Measurements from ENCODE around the gene CLPTM1. TPM values are rescaled to one million over a fixed set of nuclear protein-coding genes. Genes with fewer than 3 reads are reported as not detected.

CLPTM1 gene
- total and polyA plus RNA-seq, 2 of the 8 experiments (the other 6 are each of a cell fraction or from before 2014, with no cell fraction given): 84.8 to 108 TPM

DNA sequence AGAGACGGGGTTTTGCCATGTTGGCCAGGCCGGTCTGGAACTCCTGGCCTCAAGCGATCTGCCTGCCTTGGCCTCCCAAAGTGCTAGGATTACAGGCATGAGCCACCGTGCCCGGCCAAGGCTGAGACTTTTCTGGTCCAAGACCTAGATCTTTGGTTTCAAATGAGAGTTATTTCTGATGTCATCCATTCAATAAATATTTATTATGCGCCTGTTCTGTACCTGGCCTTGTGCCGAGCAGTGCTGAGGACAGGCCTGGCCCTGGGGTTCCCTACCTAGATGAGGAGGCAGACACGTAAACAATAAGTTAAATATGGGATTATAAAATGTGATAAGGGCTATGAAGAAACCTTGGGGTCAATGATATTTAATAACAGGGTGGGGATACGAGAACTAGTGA lies 50.6 kb downstream of the CLPTM1 start:
- no peak for TF ChIP-seq NRF1 (IDR thresholded peaks at IDR 0.05; ENCODE audit: low read depth, low read length)
- no peak for TF ChIP-seq KDM1A (IDR thresholded peaks at IDR 0.05; ENCODE audit: borderline replicate concordance, low read length)
- TF ChIP-seq EGR1 (IDR thresholded peaks at IDR 0.05; ENCODE audit: borderline replicate concordance, low read depth, low read length): no peak
- Histone ChIP-seq H3K9ac (replicated peaks in 1 of 4; ENCODE audit: extremely low read depth in 1 of 4, low read depth in 3 of 4, low read length in 3 of 4) (no peak overlapping the region), H2BK15ac (ENCODE audit: low read length) (no peak overlapping the region), H2BK12ac (ENCODE audit: low read depth, low read length) (no peak overlapping the region), H3K27me3 (replicated peaks in 1 of 4; ENCODE audit: control insufficient read depth in 3 of 4, extremely low read depth in 1 of 4, insufficient read depth in 3 of 4, low read length in 3 of 4) (no peaks in the 10 kb centered on the region), H3K18ac (ENCODE audit: extremely low read depth, low read length) (no peak overlapping the region), H3K79me2 (ENCODE audit: control insufficient read depth in 1 of 2, insufficient read depth in 2 of 2, low read length in 2 of 2) (no peaks in the 10 kb centered on the region), H2AFZ (ENCODE audit: low read length) (no peak overlapping the region), H4K5ac (ENCODE audit: insufficient read length, low read depth, low read length) (no peak overlapping the region), H3K79me1 (ENCODE audit: low read depth, low read length) (no peaks in the 10 kb centered on the region; the same call in 1 of the 2 replicates), H2BK5ac (ENCODE audit: low read depth, low read length) (no peak overlapping the region), H3K23me2 (ENCODE audit: low read depth, low read length) (no peaks in the 10 kb centered on the region), H2BK20ac (ENCODE audit: low read length) (no peak overlapping the region), H3K4me1 (replicated peaks in 1 of 4; ENCODE audit: control insufficient read depth in 3 of 4, insufficient read depth in 4 of 4, low read length in 3 of 4) (no peaks in the 10 kb centered on the region), H3K4me2 (ENCODE audit: insufficient read depth in 1 of 2, low read depth in 2 of 2, low read length in 2 of 2) (no peak overlapping the region), H3K14ac (ENCODE audit: insufficient read length) (no peak overlapping the region), H3K27ac (ENCODE audit: low read depth, low read length) (no peak overlapping the region), H4K20me1 (replicated peaks in 1 of 2; ENCODE audit: control insufficient read depth in 1 of 2, insufficient read depth in 2 of 2, low read length in 2 of 2) (peaks cover 4 to 6% of the 10 kb centered on the region in 2 experiments), H3K36me3 (ENCODE audit: control insufficient read depth in 2 of 4, insufficient read depth in 4 of 4, low read length in 3 of 4) (no peaks in the 10 kb centered on the region), H3K4ac (replicated peaks; ENCODE audit: insufficient read length, low read depth, low read length) (no peak overlapping the region), H2AK5ac (ENCODE audit: low read depth, low read length) (no peak overlapping the region), H3K4me3 (ENCODE audit: extremely low read depth in 1 of 4, insufficient read depth in 2 of 4, low read depth in 3 of 4, low read length in 4 of 4) (no peak overlapping the region), H4K8ac (ENCODE audit: extremely low read depth, insufficient read depth, low read length) (no peak overlapping the region), H2BK120ac (replicated peaks; ENCODE audit: low read depth, low read length) (no peak overlapping the region), H4K91ac (replicated peaks; ENCODE audit: insufficient read length, low read length) (no peak overlapping the region), H3K9me3 (ENCODE audit: insufficient read depth in 2 of 2, low read depth in 1 of 2, low read length in 1 of 2) (no peaks in the 10 kb centered on the region), H3K56ac (replicated peaks; ENCODE audit: insufficient read length, low read depth, low read length) (no peak overlapping the region), H3K23ac (ENCODE audit: insufficient read length) (no peak overlapping the region)
- FAIRE-seq: no peak
- no peak for DNase-seq (ENCODE audit: low read depth in 1 of 2, low spot score in 2 of 2)
- ChIA-PET CTCF (ENCODE audit: partially characterized antibody) (no interaction called here), POLR2A (ENCODE audit: partially characterized antibody) (interaction anchor here (0.6 to 0.7 kb wide), 2 partner anchors 16 to 21 kb away, joined by 3 to 4 read pairs; no protein-coding TSS in a partner anchor)
- WGBS, 2 experiments (ENCODE audit: extremely low coverage in 1 of 2, insufficient coverage in 1 of 2, insufficient read length in 1 of 2, insufficient replicate concordance in 2 of 2, low coverage in 1 of 2, low lambda C conversion rate in 2 of 2, missing lambda C conversion rate in 1 of 2): 94% methylated on average over 9 of the region's 9 CpGs; no CpG with 5 or more reads in 1 of the 2 experiments
